HG03060 (cell line): Measurements from ENCODE around the gene ZNF639.
"Not testable (repeated sequence)": the region's sequence is repeated elsewhere in the genome, so short reads cannot be mapped to it uniquely, and the experiment has no call there.

Experiments
- ATAC-seq: cut with Tn5 transposase; IDR thresholded peaks from one replicate; pipeline ENCODE4 v1.9.1; 2021; ENCODE audit warnings: low read depth, moderate number of reproducible peaks; ENCODE audit not compliant: unreplicated experiment

The ZNF639 gene, protein sequence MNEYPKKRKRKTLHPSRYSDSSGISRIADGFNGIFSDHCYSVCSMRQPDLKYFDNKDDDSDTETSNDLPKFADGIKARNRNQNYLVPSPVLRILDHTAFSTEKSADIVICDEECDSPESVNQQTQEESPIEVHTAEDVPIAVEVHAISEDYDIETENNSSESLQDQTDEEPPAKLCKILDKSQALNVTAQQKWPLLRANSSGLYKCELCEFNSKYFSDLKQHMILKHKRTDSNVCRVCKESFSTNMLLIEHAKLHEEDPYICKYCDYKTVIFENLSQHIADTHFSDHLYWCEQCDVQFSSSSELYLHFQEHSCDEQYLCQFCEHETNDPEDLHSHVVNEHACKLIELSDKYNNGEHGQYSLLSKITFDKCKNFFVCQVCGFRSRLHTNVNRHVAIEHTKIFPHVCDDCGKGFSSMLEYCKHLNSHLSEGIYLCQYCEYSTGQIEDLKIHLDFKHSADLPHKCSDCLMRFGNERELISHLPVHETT

DNA sequence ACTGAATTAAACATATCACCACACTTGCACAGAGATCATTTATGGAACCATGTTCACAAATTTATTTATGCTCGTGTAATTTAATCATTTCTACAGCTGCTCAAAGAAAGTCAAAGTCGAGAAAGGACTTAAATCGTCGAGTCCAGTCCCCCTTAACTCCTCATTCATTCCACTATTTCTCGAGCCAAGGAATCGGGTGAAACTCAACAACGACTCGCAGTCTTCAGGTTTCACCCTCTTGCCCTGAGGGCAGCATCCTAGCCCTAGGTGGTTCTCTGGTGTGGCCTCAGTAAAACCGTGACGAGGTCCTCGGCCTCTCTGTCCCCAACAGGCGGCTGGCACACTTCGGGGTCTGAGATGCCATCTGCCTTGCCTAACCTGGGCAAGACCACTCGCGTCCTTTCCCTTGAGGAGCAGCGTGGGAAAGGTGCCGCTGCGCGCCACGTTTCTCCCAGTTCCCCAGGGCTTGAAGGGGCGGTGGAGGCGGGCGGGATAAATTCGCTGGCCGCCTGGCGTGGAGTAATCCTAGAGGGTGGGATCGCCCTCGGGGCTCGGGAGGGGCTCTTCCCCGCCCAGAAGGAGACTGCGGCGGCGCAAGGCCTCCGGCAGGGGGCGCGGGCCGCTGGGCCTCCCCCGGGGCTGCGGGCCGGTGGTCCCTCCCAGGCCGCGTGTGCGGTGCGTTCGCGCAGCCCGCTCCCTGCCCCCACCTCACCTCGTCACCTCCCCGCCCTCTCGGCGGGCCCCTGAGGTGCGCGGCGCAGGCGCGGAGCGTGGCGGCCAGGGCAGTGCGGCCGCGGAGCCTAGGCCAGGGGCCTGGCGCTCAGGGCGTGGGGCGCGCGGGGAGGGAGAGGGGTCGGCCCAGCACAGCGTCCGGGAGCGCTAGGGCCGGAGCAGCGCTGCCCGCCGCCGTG lies at the start of gene ZNF639:
Gene ZNF639 (plus strand): TSS at position 746 of the 911 bp plus-strand sequence. CDS start 5,263 bp downstream, outside the sequence.
- peak; percentile 56 for ATAC-seq

DNA sequence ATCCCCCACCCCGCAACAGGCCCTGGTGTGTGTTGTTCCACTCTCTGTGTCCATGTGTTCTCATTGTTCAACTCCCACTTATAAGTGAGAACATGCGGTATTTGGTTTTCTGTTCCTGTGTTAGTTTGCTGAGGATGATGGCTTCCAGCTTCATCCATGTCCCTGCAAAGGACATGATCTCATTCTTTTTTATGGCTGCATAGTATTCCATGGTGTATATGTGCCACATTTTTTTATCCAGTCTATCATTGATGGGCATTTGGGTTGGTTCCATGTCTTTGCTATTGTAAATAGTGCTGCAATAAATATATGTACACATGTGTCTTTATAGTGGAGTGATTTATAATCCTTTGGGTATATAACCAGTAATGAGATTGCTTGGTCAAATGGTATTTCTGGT lies 48.4 kb upstream of the ZNF639 start:
- ATAC-seq, result not testable (repeated sequence)

DNA sequence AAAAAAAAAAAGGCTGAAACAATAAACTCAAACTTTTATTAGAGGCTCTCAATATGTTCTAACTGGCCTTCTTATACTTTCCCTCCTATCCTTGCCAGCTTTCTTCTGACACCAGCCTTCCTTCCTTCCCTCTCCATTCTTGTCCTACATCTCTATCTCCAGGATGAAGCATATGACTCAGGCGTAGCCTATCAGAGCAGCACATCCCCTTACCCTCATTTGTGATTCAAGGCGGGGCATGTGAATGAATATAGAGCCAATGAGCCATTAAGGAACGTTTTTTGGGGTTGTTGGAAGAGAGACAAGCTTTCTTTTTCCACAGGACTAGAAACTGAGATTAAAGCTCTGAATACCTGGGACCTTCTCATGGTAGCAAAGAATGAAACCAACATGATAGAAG lies 46.8 kb upstream of the ZNF639 start:
- no peak for ATAC-seq

DNA sequence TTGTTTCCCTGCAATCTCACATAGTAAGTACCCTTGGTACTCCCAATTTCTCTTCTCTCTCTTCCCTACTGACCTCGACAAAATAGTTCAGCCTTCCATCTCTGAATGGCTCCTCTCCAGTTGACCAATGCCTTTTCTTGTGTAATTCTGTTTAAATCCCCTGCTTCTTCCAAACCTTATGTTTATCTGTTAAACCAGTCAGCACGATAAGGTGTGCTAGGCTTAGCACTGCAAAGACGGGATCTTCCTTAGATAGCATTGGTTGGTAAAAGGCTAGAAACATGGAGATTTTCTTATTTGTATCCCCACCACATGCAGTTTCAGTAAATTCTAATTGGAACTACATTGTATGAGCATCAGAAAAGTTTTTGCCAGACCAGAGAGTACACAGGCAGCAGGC lies 46.1 kb upstream of the ZNF639 start:
- no peak for ATAC-seq

DNA sequence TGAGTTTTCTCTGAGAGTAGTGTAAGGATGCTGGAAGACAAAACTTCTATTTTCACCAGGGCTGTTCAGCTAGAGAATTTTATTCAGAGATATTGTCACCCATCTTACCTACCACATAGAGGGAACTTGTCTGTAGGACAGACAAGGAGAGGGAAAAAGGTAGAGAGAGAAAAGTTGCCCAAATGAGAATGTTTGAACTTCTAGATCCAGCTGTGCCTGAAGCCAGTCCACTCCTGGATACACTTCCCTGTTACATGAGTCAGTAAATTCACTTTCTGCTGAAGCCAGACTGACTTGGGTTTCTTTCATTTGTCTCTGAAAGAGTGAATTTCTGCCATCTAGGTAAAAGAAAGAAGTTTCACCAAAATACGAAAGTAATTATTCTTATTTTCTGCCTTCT lies 44.7 kb upstream of the ZNF639 start:
- no peak for ATAC-seq

DNA sequence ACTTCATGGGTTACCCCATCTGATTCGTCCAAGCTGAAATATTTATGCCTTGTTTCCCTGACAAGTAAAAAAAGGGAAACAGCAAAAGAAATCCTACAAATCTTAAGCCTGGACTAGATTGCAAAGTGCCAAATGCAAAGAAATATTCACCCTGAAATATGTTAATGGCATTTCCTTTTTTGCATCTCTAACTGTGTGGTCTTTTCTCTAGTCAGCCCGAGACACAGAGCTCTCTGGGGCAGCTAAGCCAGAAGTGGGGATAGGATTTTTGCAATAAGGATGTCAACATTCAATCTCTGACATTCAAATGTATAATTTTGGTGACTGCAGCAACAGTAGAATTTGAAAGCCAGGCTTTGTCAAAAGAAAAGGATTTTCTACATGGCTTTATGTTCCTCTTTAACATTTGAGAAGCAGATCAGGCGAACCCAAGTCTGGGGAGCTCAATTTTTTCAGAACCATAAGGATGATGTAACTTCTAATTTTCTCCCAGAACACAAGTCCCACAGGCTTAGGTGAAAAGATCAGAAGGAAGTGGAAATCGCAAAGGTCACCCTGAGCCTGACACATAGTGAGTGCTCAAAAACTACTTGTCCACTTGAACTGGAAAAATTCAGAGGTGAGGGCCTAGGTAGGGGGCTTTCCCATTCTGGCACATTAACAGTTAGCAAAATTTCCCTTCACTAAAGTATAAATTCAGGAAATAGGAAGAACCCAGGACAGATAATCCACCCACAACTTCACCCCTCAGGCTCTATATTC lies 43.7 kb upstream of the ZNF639 start:
- no peak for ATAC-seq

DNA sequence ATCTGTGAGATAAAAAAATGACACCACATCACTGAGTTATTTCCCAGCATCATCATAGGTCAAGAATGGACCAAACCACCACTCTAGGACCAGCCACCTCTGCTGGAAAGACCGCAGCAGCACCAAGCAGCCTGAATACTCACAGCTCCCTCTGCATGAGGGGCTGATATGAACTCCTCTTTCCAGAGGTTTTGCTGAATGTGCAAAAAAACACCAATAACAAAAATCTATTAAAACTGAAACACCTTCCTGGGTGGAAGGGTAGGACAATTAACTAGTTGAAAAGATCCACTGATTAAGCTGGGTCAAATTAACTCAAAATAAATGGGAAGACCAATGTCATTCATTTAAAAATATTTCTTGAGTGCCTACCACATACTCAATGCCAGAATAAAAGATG lies 43.0 kb upstream of the ZNF639 start:
- no peak for ATAC-seq

DNA sequence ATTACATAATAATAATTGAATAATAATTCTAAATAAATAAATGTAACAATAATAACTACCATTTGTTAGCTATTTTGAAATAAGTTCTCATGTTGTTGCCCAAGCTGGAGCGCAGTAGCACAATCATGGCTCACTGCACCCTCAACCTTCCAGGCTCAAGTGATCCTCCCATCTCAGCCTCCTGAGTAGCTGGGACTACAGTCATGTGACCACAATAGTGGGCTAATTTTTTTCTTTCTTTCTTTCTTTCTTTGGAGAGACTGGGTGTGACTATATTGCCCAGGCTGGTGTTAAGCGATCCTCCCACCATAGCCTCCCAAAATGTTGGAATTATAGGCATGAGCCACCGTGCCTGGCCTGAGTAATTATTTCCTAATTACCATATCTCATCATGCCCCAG lies 41.0 kb upstream of the ZNF639 start:
- no peak for ATAC-seq

DNA sequence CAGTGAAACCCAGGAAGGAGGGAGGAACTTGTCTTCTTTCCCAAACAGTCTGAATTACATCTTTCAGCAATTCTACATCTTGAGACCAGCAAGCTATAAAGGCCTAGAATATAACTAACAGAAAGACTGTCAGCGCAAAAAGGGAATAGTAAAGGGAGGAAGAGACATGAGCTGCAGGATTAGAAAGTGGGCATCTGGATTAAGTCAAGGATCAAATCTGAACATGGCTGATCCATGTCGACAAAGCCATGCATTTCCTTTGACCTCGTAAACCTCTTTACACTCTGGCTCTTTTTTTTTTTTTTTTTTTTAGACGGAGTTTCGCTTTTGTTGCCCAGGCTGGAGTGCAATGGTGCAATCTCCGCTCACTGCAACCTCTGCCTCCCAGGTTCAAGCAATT lies 36.5 kb upstream of the ZNF639 start:
- no peak for ATAC-seq

DNA sequence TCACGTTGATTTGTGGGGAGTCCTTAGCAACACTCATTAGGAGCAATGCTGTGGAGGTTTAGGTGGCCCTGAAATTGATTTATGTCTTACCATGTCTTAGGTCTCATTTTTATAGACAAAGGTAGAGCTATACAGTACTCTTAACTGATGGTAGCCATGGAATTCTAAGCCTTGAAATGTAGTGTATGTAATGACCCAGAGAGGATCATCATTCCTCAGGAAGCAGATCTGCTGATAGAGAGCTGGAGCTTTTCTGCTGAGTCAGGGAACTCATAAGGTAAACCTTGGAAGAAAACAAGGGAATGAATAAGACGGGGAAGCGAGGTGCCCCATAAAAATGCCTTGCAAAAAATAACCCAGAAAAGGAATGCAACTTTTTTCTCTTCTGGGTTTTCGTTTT lies 34.0 kb upstream of the ZNF639 start:
- ATAC-seq, result no peak

DNA sequence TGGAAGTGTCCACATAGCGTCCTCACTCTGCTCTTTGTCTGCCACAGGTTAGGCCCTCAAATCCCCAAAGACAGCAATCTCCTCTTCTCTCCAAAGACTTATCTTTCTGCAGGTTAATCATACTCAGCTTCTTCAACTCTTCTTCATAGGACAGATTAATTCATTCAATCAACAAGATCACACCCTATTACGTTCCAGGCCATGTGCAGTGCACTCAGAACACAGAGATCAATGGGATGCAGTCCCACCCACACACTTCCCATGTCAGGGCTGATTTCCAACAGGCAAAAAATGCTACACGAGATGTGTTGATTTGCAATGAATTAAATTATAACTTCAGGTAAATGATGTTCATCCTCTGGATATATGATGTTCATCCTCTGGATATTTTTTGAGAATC lies 33.5 kb upstream of the ZNF639 start:
- ATAC-seq, result no peak

DNA sequence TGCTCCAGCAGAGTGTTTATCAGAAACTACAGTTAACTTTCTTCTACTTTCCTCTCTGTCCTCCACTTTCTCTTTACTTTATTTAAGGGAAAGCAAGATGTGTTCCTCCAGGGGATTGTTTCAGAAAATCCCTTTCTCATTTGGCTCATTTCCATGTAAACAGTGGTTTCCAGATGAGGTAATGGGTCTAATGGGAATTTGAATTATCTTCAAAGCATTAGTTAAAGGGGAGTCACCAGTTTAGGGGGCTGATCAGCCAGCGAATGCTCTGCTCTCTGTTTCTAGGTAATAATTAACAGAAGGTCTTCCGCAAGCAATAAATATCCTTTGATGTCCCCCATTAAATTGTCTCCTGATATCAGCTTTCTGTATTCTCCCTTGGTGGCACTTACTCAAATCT lies 30.4 kb upstream of the ZNF639 start:
- no peak for ATAC-seq

DNA sequence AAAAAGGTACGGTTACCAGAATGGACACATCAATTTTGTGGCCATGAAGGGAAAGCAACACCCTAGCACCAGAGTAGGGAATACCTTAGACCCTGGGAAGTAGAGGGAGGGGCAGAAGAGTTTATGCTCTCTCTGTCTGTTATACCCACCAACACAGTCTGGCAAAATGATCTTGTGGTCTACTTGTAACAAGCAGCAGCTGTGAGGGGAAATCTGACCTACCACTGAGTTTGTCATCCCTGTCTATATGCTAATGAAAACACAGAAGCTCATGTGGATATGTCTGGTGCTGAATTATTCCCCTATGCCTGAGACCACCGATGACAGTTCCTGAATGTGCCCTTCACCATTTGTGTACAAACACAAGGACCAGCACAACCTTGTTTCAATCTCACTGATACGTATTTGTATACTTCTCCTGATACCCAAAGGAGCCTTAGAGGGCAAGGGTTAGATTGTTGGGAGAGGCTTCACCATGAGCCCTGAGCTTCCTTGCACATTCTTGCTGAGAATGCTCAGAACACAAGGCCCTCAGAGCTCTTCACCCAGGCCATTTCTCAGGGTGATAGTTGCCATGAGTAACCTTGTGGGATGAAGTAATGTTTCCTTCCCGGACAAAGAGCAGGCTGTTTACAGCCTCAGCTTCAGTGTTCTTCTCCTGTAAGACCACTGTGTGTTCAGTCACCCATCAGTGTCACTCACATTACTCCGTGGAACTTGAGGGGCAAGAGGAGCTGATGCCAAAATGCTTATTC lies 24.7 kb upstream of the ZNF639 start:
- no peak for ATAC-seq

DNA sequence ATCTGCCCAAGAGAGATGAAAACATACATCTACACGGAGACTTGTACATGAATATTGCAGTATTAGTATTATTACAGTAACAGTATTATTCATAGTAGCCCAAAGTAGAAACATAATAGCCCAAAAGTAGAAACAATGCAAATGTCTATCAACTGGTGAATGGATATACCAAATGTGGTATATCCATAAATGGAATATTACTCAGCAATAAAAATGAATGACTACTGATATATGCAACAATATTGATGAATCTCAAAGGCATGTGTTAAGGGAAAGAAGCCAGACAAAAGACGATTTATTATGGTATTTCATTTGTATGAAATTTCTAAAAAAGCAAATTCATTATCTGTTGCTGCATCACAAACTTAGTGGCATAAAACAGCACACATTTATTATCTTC lies 23.5 kb upstream of the ZNF639 start:
- ATAC-seq, result no peak

DNA sequence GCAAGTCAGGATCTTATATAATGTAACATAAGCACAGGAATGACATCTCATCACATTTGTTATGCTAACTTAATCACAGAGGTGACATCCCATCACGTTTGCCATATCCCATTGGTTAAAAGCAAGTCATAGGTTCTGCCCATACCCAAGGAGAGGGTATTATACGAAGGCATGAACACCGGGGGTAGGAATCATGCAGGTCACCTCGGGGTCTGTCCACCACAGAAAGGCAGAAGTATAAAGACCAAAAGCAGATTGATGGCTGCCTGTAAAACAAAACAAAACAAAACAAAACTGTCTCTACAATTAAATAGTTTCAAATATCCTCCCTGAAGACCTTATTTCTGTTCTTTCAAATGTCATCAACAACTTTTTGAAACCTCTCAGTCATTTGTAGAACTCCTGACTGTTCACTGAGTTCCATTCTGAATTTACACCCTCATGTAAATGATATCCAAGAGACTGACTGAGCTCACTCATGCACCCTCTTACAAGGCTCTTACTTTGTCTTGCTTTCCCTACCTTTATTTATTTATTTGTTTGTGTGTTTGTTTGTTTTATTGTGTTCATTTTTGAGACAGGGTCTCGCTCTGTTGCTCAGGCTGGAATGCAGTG lies 22.7 kb upstream of the ZNF639 start:
- ATAC-seq, result no peak

DNA sequence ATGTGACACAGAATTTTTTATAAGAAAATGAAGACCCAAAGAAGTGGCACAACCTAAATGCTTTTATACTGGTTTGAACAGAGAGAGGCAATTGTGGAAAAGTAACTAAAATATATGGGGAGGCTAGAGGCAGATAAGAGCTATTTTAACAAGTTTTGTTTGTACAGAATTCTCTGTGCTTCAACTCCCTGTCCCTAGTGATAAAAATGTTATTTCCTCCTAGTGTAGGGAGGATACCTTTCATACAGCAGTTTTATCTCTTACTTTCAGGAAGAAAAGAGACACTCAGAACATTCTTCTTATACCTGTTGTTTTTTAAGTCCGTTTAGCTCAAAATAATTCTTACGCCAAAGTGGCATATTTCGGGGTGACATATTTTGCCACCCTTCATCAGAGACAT lies 21.2 kb upstream of the ZNF639 start:
- no peak for ATAC-seq

DNA sequence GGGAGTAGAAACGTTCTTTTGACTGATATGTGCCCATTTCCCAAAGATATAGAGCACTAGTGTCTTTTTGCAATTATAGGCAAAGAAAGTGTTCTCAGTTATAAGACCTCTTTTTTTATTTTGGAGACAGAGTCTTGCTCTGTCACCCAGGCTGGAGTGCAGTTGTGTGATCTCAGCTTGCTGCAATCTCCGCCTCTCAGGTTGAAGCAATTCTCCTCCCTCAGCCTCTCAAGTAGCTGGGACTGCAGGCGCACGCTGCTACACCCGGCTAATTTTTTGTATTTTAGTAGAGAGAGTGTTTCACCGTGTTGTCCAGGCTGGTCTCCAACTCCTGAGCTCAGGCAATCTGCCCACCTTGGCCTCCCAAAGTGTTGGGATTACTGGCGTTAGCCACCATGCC lies 20.7 kb upstream of the ZNF639 start:
- no peak for ATAC-seq

DNA sequence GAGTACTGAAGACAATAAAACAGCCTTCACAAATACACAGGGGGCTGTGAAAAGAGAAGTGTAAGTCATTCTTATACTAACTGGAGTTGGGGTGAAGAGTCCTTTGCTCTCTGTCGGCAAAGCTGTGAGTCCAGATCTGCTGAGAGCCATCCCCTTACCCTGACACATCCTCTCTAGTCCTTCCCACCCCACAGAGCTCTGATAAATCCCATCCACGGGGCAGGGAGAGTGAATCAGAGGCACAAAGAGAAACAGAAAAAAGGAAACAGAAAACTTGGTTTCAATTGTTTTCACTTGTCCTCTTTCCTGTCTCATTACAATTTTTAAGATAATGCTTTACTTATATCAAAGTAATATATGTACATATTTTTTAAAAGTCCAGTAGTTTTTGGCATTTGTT lies 18.2 kb upstream of the ZNF639 start:
- no peak for ATAC-seq

DNA sequence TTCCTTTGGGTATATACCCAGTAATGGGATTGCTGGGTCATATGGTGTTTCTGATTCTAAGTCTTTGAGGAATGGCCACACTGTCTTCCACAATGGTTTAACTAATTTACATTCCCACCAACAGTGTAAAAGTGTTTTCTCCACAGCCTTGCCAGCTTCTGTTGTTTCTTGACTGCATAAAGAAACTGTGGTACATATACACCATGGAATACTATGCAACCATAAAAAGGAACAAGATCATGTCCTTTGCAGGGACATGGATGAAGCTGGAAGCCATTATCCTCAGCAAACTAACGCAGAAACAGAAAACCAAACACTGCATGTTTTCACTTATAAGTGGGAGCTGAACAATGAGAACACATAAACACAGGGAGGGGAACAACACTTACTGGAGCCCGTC lies 15.5 kb upstream of the ZNF639 start:
- ATAC-seq, result not testable (repeated sequence)

DNA sequence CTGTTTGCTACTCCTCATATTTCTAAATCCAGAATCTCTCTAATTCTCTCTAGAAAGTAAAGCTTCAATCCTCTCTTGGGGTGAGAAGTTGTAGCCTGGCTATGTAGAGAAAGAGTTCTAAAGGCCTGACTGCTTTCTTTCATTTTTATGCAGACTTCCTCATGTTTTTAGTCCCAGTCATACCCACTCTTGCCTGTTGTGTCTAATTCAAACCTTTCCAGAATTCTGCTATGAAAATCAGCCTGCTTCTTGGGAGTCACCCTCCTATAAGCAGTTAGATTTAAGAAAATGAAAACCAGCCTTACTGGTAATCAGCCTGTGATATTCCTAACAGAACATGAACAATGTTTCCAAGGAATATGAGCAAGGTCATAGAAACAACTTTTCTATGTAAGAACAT lies 14.8 kb upstream of the ZNF639 start:
- no peak for ATAC-seq
